OCI-M1 (cell line): ENCODE results near the gene CFAP251.
"Not testable (repeated sequence)": the region's sequence is repeated elsewhere in the genome, so short reads cannot be mapped to it uniquely, and the experiment has no call there.

Source experiments
- DNase-seq: peaks from one replicate; lab custom pipeline; 2025; lab: John Stamatoyannopoulos, UW

CFAP251 gene

GRCh38 chr12:121980191-121980891 lies 61.9 kb downstream of the CFAP251 start:
- no peak for DNase-seq

GRCh38 chr12:121980892-121981272 lies 62.5 kb downstream of the CFAP251 start:
- no peak for DNase-seq

GRCh38 chr12:121981456-121981855 lies 63.1 kb downstream of the CFAP251 start:
- no peak for DNase-seq

DNA sequence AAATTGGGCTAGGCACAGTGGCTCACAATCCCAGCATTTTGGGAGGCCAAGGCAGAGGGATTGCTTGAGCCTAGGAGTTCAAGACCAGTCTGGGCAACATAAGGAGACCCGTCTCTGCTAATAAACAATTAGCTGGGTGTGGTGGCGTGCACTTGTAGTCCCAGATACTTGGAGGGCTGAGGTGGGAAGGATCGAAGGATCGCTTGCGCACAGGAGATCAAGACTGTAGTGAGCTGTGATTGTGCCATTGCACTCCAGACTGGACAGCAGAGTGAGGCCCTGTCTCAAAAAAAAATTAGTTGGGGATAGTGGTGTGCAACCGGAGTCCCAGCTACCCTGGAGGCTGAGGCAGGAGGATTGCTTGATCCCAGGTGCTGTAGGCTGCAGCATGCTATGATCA lies 64.6 kb downstream of the CFAP251 start:
- no peak for DNase-seq

- no peak for DNase-seq
These were observed 65.3 kb downstream of the CFAP251 start for GRCh38 chr12:121983536-121984210.

DNA sequence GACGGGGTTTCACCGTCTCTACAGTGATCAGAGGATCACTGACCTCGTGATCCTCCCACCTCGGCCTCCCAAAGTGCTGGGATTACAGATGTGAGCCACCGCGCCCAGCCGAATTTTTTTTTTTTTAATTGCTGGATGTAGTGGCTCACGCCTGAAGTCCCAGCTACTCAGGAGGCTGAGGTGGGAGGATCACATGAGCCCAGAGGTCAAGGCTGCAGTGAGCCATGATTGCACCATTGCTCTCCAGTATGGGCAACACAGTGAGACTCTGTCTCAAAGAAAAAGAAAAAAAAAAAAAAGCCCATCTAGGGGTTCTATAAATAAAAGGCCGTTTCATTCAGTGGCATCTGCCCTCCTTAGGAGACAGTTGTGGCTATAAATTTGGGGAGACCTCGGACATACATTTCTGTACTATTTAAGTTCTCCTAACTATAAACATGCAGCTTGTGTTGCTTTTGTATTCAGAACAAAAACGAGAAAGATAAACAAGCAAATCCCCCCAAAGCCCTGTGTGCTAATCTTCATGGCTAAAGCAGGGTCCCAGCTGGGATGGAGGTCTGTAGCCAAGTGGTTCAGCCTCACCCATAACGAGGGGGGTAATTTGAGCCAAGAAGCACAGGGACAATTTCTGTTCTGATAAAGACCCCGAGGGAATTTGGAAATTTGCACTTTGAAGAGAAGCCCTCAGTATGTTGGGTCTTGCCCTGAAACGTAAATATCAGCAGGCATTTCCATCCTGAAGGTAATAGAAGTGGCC lies 68.3 kb downstream of the CFAP251 start:
- DNase-seq, result no peak

- DNase-seq, result not testable (repeated sequence)
These were observed 70.1 kb downstream of the CFAP251 start for GRCh38 chr12:121988519-121988918.

DNA sequence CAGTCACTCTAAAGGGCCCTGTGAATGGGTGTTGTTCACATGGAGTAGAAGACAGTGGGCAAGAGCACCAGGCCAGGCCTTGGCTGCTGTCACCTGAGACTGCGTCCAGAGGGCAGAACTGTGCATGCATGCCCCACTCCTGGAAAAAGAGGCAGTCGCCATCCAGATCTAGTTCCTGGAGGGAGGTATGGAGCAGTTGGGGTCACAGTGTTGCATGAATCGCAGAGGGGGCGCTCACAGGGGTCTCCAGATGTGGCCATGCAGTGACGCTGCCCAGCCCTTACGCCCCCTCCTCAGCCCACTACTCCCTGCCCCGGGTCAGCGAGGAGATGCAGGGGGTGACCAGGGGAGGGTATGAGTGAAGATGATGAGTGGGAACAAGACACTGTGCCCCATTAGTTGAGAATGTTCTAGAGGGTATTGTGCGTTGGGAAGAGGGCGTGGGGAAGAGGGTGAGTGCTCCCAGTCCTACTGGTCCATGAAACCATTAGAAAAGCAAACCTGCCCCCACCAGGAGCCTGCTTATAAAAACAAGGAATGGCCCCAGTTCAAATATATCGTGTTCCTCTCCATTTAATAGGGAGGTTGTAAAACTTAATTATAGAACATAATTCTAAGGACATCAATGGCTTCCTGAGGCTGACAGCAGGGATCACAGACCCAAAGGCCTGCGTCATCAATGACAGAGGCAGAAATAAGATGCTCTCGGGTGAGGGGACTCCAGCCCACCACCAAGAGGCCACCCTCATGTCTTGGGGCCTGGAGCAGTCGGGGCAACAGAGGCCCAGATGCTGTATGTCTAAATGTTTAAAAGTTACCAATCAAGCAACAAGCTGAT lies 71.1 kb downstream of the CFAP251 start:
- DNase-seq, result no peak

DNA sequence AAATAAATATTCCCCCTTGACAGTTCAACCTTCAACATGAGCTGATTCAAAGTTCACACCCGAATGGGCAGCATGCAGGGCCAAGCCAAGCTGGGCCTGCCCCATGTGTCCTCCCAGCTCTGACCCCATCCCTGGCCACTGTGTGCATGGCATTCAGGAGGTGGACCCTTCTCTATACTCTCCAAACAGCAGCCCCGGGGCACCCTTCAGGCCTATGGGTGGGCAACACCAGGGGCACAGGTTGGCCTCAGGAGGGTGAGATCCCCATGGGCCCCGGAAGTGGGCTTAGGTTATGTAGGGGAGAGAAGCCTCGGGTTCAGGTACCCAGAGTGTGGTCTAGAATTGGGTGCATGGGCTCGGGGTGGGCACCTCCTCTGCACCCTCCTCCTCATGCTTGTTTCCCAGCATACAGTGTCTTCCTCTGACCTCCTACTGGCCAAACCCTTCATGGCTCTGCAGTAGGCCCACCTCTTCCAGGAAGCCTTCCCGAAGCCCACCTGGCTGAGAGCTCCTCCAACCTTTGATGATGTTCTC lies 71.8 kb downstream of the CFAP251 start:
- DNase-seq, result no peak

DNA sequence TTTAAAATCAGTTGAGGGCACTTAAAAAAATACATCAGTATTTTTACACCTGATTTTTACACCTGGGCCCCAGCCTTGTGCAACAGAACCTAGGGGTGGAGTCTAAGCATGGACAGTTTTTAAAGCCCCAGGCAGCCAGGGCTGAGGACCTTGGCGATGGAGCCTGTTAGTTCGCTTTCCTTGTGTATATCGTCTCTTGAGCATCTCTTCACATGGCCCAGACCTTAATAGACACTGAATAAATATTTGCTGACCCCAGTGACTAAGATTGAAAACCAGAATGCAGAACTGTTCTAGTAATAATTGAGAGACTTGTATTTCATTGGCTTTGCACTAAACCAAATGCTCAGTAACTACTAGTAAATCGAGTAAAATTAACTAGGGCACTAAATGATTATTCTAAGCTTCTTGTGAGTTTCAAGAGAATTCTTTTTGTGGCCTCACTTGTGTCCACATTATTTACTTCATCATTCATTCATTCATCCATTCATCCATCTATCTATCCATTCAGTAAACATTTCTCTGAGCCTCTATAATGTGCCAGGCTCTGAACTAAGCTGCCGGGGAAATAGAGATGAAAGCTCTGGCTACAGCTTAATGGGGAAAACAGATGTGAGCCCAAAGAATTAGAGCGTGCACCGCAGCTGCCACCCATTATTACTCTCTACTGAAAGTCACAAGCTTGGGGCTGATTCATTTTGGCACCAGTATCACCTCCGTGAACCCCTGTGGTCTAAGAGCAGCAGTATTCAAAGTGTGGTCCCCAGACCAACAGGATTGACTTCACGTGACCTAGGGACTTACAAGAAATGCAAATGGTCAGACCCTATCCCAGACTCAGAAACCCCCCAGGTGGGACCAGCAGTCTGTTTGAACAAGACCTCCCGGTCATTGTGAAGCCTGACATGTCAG lies 72.6 kb downstream of the CFAP251 start:
- DNase-seq, result no peak

DNA sequence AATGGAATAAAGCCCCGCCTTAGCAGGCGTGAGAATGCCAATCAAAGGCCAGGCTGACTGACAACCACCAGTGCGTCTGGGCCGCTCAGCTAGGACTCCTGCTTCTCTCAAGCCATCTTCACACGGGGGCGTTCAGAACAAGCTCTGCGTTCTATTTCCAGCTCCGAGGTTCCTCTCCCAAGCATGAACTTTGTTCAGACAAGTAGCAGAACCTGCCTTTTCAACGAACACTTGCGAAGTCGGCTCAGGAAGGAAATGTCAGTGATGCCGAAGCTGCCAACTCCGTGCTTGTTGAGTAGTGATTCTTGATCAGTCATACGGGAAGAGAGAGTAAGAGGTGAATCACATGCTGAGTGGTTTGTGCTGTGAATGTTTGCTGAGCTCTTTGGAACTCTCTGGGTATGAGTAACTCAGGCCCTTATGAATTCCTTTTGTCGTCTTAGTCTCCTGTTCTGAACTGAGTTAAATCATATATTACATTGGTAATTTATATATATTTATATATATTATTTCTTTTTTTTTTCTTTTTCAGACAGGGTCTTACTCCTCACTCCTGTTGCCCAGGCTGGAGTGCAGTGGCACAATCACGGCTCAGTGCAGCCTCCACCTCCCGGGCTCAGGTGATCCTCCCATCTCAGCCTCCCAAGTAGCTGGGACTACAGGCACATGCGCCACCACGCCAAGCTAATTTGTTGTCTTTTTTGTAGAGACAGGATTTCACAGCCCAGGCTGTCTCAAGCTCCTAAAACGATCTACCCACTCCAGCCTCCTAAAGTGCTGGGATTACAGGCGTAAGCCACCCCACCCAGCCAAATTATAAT lies 73.9 kb downstream of the CFAP251 start:
- no peak for DNase-seq

DNA sequence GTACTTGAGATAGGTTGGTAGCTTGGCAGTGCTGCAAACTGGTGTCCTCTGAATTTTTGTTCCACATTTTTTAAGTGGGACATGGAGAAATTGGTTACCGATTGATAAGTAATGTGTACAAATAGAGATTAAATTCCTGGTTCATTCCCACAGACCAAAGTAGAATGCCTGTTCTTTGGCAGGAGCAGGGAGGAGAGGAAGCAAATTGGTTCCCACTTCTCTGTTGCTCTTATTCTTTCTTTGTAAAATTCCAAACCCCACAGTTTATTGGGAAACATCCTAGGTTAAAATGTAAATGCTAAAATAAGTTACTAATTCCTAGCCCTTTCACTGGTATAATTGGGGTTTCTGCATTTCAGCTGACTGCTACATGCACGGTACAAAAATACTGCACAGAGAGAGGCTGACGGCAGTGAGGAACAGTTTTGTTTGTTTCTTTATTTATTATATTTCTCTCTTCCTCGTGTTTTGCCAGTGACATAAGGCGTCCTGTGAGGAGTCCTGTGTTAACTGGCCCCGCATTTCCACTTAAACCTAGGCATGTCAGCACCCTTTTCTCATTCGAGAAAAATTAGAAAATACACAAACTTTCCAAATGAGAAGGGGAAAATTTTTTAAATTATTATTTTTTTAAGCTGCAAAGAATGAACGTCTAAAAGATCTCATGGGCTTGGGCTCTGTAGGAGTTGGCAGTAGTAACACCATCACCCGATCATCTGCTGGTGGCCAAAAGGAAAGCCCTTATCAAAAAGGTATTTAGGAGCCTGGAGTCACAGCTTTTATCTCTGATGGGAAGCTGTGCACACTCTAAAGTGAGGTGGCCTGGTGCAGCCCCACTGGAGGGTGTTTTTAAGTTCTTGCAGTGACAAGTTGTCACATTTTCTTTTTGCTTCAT lies 77.9 kb downstream of the CFAP251 start:
- no peak for DNase-seq

- no peak for DNase-seq
These were observed 78.7 kb downstream of the CFAP251 start for GRCh38 chr12:121996945-121997612.

DNA sequence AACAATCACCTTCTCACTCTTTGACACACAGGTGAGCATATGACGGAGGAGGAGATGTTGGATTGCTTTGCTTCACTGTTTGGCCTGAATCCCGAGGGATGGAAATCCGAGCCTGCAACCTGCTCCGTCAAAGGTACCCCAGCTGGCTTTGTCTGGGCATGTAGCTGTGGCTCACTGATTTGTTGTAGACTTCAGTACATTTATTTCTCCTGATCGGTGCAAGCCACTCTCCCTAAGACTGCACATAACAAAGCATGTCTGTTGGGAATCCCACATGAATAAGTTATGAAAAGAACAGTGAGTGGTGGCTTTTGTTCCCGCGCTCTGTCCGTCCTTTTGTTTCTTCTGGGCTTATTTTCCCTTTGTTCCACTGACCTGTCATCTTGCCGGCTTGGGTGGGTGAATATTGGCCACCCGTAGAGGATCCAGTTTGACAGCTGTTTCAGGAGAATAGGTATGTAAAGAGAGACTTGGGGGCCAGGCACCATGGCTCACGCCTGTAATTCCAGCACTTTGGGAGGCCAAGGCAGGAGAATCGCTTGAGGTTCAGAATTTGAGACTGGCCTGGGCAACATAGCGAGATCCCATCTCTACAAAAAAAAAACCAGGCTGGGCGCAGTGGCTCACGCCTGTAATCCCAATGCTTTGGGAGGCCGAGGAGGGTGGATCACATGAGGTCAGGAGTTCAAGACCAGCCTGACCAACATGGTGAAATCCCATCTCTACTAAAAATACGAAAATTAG lies 83.2 kb downstream of the CFAP251 start:
- DNase-seq, result no peak

- DNase-seq, result peak; percentile 44
These were observed 85.5 kb downstream of the CFAP251 start for GRCh38 chr12:122003651-122004611.

- no peak for DNase-seq
These were observed 86.3 kb downstream of the CFAP251 start for GRCh38 chr12:122004633-122005071.
